GM04503 (cell line): ENCODE results near the gene DCUN1D3.
"Not testable (repeated sequence)": the region's sequence is repeated elsewhere in the genome, so short reads cannot be mapped to it uniquely, and the experiment has no call there.

Experiments
- DNase-seq: peaks from one replicate; pipeline ENCODE4 v3.0.0-alpha.2; 2012; ENCODE audit warnings: low read depth

DCUN1D3 gene

GRCh38 chr16:20862162-20862960, 37.8 kb downstream of the DCUN1D3 start:
- DNase-seq = no peak

DNA sequence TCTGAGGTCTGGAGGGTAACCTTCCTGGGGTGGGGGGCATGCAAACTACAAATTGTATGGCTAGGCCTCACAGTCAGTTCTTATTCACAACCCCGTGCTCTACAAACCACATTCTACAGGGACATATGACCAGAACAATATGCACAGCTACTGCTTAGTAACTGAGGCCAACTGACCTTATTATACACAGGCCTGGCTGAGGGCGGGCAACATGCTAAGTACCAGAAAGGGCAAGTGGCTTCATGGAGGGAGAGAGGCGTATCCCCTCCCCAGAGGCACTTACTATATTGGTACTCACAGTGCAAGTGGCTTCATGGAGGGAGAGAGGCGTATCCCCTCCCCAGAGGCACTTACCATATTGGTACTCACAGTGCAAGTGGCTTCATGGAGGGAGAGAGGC, 39.2 kb downstream of the DCUN1D3 start:
- DNase-seq = not testable (repeated sequence)

DNA sequence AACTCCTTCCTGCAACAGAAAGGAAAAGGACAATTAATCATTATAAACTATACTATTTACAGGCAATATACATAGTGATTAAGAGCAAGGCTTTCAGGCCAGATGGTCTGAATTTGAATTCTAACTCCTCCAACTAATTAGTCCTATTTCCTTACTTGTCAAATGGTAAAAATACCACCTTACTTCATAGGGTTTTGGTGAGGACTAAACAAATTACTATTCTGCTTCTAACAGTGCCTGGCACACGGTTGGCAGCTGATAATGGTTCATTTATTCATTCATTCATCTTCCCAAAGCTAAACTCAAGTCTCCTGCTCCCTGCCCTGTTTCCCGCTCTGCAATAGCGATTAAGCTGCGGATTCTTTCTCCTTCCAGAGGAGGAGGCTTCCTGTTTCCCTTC, 39.8 kb downstream of the DCUN1D3 start:
- no peak for DNase-seq

DNA sequence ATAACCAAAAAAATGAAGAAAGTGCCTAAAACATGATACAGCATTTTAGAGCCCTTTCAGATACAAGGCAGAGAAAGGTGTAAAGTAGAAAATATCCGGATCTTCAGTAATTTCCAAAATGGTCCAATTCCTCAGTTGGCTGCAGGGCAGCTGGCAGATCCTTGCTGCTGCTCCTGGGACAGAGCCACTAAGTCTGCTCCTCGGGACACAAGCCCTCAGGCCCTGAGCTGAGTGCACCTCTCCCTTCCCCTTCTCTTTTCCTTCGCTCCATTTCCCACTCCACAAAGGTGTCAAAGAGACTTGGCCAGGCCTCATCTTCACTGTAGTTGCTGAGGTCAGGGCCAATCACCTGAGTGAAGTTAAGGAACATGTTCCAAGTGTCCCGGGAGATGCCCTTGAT, 40.5 kb downstream of the DCUN1D3 start:
- DNase-seq = no peak

DNA sequence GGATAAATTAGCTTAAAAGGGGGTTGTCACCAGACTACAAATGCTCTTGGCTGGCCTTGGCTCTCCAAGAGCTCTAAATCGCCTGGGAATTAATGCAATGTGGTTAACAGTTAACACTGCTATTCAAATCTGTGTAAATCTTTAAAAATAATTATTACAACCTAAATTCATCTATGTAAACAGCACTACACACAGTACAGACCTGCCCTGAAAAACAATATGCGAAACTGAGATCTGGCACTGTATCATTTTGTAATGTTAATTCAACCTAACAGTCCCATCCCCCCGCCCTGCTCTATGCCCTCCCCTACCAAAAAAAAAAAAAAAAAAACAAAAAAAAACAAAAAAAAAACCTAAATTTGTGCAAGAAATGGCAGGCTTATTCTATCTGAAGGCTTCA, 40.9 kb downstream of the DCUN1D3 start:
- no peak for DNase-seq

DNA sequence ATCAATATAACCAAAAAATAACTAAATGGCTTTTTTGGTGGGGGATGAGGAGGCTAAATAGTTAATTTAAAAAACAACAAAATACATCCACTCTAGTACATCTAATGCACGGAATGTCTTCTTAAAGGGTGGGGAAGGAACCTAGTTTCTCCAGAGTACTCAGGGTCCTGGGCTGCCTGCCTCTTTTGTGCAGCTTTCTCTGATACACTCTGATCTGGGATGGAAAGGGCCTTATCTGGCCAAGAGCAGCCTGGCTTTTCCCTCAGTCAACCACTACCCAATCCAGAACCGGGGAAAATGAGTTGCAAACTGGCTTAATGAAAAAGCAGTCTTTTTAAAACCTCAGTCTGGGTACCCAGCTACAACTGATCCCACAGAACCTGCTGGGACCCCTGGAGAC, 42.9 kb downstream of the DCUN1D3 start:
- no peak for DNase-seq

GRCh38 chr16:20854963-20855362, 45.2 kb downstream of the DCUN1D3 start:
- DNase-seq = no peak

- no peak for DNase-seq
Observed at GRCh38 chr16:20853981-20854620, 46.1 kb downstream of the DCUN1D3 start.

- no peak for DNase-seq
Observed at GRCh38 chr16:20853143-20853542, 47.0 kb downstream of the DCUN1D3 start.

DNA sequence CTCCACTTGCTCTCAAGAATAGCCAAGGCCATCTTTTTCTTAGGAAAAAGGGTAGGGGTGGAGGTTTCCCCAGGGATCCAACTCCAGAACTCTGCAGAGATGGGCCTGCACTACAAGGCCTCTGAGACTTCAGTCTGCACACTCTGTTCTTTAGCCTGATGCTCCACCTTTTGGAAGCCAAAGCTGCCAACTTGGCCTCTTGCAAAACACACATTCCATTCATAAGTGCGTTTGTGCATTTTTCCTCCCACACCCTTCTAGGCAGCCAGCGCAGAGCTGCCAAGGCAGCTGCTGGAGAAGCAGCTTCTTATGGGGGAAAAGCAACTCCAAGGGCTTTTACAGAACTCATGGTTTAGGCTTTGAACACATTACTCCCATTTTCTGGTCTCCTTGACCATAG, 48.6 kb downstream of the DCUN1D3 start:
- DNase-seq = peak; percentile 84

DNA sequence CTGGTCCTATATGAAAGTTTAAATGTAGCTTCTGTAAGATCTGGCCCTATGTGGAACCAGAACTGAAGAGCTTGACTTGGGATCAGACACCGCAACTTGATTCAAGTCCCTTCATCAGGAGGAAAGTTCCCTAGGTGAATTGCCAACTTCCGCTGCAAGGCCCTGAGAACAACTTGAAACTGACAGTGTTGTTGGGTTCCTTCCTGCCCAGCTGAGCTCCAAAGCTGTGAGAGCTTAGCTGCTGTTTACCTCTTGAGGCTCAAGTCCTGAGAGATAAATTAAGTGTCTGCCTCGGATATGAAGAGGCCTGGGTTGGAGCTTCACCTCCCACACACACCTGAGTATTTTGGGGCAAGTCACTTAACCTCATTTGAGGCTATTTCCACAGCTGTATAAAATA, 49.2 kb downstream of the DCUN1D3 start:
- no peak for DNase-seq

GRCh38 chr16:20849589-20850390, 50.4 kb downstream of the DCUN1D3 start:
- peak; percentile 33 for DNase-seq

GRCh38 chr16:20847550-20847949, 52.6 kb downstream of the DCUN1D3 start:
- no peak for DNase-seq

DNA sequence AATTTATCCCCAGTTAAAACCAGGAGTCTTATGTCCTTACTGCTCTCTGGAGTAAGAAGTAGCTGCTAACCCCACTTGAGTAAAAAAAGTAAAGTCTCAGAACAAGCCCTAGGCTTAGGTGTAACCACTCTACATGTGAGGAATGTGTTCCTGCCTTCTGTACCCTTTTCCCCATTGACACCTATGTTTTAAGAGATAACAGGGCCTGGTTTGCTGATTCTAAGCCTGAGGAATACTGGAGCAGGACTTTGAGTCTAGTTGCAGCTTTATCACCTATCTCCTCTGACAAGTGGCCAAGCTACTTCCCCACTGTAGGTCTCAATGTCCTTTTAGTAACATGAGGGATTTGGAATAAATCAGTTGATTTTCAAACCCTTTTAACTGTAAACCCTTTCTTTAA, 53.6 kb downstream of the DCUN1D3 start:
- no peak for DNase-seq

- no peak for DNase-seq
Observed at GRCh38 chr16:20846030-20846429, 54.1 kb downstream of the DCUN1D3 start.

- no peak for DNase-seq
Observed at GRCh38 chr16:20844588-20844987, 55.6 kb downstream of the DCUN1D3 start.

DNA sequence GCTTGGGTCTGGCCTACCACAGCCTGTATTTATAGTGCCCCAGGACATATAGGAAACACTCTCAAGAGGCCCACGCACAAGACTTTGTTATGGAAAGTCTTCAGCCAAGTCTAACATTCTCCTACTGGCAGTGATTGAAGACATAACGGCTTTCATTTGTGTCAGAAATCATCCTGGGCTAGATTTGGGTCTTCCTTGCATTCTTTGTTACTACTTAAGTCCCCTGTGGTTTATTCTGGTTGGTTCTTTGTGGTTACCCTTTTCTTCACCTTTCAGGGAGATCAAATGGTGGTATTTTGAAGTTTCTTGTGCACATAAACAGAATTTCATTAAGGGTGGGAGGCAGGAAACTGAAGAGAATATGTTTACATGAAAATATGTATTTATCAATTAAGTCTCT, 56.1 kb downstream of the DCUN1D3 start:
- DNase-seq = no peak

DNA sequence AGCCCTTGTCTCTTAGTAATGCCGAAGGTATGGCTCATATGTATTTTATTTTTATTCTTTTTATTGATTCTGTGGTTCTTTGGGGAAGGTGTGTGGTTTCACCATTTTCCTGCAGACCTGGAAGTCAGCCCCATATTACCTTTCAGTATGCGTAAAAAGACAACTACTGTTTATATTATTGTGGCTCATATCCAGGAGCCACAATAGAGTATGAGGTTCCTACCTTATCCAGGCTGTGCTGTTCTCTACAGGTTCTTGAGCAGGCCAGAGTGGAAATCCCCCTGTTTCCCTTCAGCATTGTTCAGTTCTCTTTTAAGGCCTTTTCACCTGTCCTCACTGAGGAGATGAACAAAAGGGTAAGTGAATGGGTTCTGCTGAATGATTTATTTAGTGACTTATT, 60.7 kb downstream of the DCUN1D3 start:
- DNase-seq = no peak

- no peak for DNase-seq
Observed at GRCh38 chr16:20838240-20838639, 61.9 kb downstream of the DCUN1D3 start.

GRCh38 chr16:20833086-20833485, 67.1 kb downstream of the DCUN1D3 start:
- no peak for DNase-seq

GRCh38 chr16:20830372-20830771, 69.8 kb downstream of the DCUN1D3 start:
- DNase-seq = no peak

DNA sequence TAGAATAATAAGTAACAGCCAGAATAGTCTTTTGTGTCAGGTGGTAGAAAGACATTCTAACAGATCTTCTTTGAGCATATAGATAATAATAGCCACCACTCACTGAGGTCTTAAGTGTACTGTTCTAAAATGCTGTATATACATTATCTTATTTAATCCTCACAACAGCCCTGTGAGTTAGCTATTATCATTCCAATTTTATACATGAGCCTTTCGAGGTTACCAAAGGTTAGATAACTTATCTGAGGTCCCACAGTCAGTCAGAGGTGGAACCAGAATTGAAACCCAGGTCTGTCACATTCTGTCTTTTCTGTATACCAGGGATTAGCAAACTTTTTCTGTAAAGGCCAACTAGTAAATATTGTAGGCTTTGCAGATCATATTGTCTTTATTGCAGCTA, 70.6 kb downstream of the DCUN1D3 start:
- DNase-seq = no peak

GRCh38 chr16:20826039-20826566, 74.1 kb downstream of the DCUN1D3 start:
- DNase-seq = no peak
